SKM-1 treated with dmso at 0.1 percent for 144 hours (cell line): ENCODE measurements around the gene IFNA7.
"Not testable (repeated sequence)": the region's sequence is repeated elsewhere in the genome, so short reads cannot be mapped to it uniquely, and the experiment has no call there.

Source experiments
- DNase-seq: peaks from one replicate; lab custom pipeline; 2025; ENCODE audit not compliant: unreplicated experiment; lab: John Stamatoyannopoulos, UW

The IFNA7 gene

GRCh38 chr9:21202105-21202504, at the start of gene IFNA7:
Gene IFNA7 (minus strand): TSS chr9:21202205. CDS start chr9:21202165, 40 bp downstream.
- not testable (repeated sequence) for DNase-seq

- DNase-seq: no peak
Observed at GRCh38 chr9:21251638-21252037, 49.6 kb upstream of the IFNA7 start.

GRCh38 chr9:21251190-21251589, 49.2 kb upstream of the IFNA7 start:
- DNase-seq: no peak

GRCh38 chr9:21244836-21245235, 42.8 kb upstream of the IFNA7 start:
- DNase-seq: peak; percentile 15

GRCh38 chr9:21239911-21240310, 37.9 kb upstream of the IFNA7 start, which contains the start of gene IFNA14:
Gene IFNA14 (minus strand): TSS chr9:21240005. CDS start chr9:21239935, 70 bp downstream.
- DNase-seq: peak; percentile 50

GRCh38 chr9:21236360-21236714, 34.3 kb upstream of the IFNA7 start:
- not testable (repeated sequence) for DNase-seq

- peak; percentile 80 for DNase-seq
Observed at GRCh38 chr9:21235468-21236359, 33.7 kb upstream of the IFNA7 start.

- no peak for DNase-seq
Observed at GRCh38 chr9:21234153-21234687, 32.2 kb upstream of the IFNA7 start.

- no peak for DNase-seq
Observed at GRCh38 chr9:21233258-21233657, 31.3 kb upstream of the IFNA7 start.

- no peak for DNase-seq
Observed at GRCh38 chr9:21228122-21228521, 26.1 kb upstream of the IFNA7 start, which contains the start of gene IFNA17. Gene IFNA17 (minus strand): TSS chr9:21228222. CDS start chr9:21228173, 49 bp downstream.

GRCh38 chr9:21217211-21217610, 15.2 kb upstream of the IFNA7 start, which contains the start of gene IFNA16:
Gene IFNA16 (minus strand): TSS chr9:21217311. CDS start chr9:21217305, 6 bp downstream.
- DNase-seq: not testable (repeated sequence)

- DNase-seq: peak; percentile 51
Observed at GRCh38 chr9:21213411-21214326, 11.7 kb upstream of the IFNA7 start.

- not testable (repeated sequence) for DNase-seq
Observed at GRCh38 chr9:21212160-21212559, 10.2 kb upstream of the IFNA7 start.

- not testable (repeated sequence) for DNase-seq
Observed at GRCh38 chr9:21210782-21211181, 8.8 kb upstream of the IFNA7 start.

GRCh38 chr9:21210311-21210710, 8.3 kb upstream of the IFNA7 start:
- DNase-seq: no peak

- DNase-seq: not testable (repeated sequence)
Observed at GRCh38 chr9:21207043-21207442, 5.0 kb upstream of the IFNA7 start, which contains the start of gene IFNA10. Gene IFNA10 (minus strand): TSS chr9:21207143. CDS start chr9:21207097, 46 bp downstream.

GRCh38 chr9:21205204-21205603, 3.2 kb upstream of the IFNA7 start:
- no peak for DNase-seq

- DNase-seq: peak; percentile 56
Observed at GRCh38 chr9:21194867-21195776, 6.9 kb downstream of the IFNA7 start.

- not testable (repeated sequence) for DNase-seq
Observed at GRCh38 chr9:21187487-21187886, 14.5 kb downstream of the IFNA7 start, which contains the start of gene IFNA4. Gene IFNA4 (minus strand): TSS chr9:21187587. CDS start chr9:21187531, 56 bp downstream.
